IPS DF 19.7 (cell line): ENCODE data around the gene CACNB4.
A peak's percentile ranks its signal among the peaks of the same experiment; 100 is the strongest.

Source experiments
- DNase-seq: peaks from one replicate; pipeline ENCODE4 v3.0.0-alpha.2; 2013; ENCODE audit warnings: low read depth, low spot score

CACNB4 gene

DNA sequence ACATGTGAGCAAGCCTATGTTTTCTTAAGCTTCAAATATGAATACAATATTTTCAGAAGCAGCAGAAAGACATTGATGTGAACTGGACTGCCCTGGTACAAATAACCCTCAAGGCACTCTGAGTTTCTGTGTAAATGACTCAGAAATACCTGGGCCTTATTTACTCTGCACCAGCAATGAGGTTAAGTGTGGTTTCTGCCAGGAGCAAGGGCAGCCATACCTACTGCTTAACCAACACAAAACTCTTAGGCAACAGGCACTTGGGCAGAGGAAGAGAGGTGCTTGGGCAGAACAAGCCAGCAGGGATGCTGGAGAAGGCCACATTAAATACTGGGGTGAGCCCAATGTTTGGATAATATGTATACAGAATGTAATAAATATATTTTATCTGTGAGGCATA is 241.2 kb downstream of the CACNB4 start:
- no peak for DNase-seq

DNA sequence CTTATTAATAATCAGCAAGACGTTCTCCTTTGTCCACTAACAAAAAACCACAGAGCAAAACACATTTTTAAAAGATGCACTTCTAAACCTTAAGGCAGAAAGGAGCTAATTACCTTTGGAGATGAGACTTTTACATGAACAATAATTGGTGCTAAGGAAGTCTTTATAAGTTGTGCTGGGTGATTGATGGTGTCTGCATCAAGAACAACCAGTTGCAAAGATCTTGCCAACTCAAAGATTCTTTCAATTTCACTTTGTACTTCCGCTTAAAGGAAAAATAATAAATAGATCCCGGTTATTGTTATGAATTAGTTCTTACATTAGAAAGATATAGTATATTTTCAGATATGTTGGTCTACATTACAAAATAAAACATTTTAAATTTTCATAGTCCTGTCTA is 243.7 kb downstream of the CACNB4 start:
- DNase-seq: no peak

DNA sequence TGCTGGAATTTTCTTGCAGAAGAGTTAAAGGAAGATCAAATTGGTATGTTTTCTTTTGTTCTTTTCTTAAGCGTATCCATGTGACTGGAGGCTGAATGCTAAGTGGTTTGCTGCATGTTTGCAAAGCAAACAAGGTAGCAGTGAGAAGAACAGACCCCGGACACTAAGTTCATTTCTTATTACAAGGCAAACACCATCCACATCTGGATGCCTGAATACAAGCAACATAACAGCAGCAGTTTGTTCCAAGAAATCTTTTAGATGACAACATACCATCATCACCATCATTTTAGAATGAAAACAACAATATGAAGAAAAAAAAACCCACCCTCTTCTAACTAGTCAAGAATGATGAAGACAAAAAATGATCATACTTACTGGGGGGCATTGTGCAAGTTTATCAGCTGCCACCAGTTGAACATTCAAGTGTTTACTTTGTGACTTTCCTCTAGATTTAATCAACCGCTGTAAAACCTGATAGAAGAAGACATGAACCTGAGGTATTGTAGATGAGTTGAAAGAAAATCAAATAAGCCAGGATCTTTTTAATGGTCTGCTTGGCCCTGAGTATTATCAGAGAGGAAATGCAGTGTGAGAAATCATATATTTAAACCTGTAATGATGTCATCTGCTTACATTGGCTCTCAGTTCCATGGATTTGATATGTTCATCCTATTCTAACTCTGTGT is 245.6 kb downstream of the CACNB4 start:
- no peak for DNase-seq

DNA sequence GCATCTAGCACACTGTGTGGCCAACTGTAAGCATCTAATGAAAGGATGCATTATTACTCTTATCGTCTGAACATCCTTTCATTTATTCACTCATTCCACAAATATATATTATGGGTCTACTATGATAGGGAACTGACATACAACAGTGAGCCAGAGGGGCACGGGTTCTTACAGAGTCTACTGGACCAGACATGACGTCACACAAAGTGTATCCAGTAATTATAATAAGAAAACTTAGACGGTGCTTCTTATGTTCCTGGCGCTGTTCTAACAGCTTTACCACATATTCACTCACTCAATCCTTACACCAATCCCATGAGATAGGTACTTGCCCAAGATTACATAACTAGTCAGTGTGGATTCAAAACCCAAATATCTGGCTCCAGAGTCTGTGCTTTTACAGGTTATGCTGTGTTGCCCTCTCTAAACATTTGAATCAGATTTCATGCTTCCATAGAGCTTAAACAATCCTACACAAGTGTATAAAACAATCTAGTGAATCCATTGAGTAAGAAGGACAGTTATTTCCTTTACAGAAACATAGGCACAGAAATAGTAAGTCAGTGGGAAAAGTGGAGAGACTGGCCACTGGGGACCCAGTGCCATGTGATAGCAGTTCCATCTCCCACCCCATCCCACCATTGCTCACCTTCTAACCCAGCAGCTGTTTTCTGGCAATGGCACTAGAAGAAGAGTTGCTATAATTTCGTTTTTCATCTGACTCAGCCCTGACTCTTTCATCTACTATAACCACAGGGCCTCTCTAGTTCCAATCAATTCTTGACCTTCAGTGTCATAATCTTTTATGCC is 246.4 kb downstream of the CACNB4 start:
- DNase-seq: no peak

DNA sequence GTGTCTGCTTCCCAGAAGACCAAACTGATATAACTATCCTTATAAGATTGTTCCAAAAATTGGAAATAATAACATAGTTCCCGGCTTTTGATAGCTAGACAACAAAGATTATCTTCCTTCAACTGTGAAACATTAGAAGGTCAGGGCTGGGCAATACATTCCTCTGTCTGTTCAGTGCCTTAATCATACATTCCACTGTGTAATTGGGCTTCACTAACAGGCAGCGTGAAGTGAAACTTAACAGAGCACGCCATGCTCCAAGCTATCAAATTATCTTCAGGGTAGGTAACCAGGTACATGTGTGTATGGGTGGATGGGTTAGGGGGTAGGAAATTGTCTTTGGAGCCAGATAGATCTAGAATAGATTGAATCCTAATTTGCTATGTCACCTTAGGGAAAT is 247.1 kb downstream of the CACNB4 start:
- no peak for DNase-seq

DNA sequence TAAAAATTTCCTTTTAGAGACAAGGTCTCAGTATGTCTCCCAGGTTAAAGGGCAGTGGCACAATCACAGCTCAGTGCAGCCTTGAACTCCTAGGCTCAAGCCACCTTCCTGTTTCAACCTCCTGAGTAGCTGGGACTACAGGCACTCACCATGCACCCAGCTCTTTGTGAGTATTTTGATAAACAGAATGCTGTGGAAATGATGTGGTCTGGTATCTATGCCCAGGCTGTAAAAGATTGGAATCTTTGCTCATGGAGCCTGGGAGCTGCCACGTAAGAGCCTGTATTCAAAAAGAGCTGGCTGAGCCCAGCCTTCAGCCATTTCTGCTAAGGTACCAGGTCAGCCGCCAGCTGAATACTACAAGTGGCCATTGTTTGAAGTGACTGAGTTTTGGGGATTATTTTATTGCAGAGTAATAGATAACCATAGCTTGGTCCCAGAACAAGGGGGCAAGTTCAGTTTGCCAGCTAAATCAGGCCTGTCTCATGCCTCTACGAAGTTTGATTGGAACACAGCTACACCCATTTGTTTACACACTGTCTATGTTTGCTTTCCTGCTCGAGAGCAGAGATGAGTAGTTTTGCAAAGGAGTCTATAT is 249.3 kb downstream of the CACNB4 start:
- DNase-seq: no peak

DNA sequence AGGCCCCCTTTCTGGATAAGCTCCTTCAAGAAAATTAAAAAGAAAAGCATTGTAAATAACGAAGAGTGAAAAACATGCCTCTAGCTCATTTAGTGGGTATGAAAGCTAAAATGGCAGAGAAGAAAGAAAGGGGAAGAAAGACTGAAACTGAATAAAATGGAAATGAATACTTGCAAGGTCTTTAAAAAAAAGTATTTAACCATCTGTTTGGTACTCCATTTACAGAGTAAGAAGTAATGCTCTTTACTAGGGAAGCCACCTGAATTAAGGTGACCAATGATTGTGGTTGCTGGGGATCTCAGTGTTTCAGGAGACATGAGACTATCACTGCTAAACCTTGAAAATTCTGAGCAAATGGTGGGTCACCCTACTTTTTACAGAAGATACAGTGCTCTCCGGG is 253.0 kb downstream of the CACNB4 start:
- DNase-seq: no peak

DNA sequence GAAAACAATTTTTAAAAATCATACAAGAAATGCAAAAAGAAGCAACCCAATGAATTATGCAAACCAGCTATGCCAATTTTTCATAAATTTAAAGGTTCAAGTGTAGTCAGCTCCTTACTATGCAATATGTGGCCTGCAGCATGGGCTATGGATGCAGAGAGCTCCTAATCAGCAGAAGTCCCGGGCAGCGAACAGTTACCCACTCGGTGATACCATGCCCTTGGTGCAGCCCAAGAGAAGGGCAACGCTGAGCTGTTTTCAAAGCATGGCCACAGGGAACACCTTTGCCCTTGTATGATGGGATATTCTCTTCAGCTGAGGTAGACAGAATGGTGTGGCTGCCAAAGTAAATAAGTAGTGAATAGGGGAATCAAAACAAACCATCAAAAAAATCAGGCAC is 253.4 kb downstream of the CACNB4 start:
- DNase-seq: no peak

DNA sequence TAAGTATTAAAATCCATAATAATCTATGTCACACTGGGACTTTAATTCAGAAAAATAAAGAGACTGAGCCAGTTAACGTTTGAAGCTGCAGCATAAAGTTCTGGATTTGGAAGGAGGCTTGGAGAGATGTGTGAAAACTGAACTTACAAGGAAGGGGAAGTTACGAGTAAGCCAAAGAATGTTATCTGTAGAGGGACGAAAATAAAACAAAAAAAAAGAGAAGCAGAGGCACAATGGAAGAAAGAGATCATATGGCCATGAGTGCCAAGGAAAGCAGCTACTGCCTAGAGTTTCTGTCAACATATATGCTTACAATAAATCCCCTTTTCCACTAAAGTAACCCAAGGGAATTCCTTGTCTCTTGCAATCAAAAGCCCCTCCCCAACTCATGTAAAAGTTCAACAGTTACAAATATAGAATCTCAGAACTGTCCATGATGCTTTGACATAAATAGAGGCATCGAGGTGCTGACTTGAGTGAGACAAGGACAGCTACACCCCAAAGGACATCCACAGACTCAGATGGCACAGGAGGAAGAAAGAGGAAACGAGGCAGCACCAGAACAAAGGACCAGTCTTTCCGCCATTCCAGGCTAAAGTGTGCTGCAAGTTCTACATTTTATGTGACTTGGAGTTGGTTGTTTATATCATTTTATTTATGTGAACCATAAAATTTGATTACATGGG is 254.5 kb downstream of the CACNB4 start:
- no peak for DNase-seq

DNA sequence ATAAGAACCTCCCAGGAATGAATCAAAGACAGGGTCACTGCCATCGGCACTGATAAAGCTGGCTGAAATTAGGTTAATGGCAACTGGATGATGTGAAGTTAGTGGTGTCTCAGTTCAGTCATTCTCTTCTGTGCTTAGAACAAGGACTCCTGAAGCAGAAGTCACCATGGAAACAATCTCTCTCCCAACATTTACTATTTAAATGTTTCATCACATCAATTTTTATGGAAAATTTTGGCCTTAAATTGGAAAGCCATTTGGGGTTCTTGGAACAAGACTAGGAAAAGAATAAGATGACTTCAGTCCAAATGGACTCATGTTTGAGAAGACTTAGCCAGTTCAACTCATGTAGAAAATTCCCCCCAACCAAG is 255.2 kb downstream of the CACNB4 start:
- DNase-seq: no peak

DNA sequence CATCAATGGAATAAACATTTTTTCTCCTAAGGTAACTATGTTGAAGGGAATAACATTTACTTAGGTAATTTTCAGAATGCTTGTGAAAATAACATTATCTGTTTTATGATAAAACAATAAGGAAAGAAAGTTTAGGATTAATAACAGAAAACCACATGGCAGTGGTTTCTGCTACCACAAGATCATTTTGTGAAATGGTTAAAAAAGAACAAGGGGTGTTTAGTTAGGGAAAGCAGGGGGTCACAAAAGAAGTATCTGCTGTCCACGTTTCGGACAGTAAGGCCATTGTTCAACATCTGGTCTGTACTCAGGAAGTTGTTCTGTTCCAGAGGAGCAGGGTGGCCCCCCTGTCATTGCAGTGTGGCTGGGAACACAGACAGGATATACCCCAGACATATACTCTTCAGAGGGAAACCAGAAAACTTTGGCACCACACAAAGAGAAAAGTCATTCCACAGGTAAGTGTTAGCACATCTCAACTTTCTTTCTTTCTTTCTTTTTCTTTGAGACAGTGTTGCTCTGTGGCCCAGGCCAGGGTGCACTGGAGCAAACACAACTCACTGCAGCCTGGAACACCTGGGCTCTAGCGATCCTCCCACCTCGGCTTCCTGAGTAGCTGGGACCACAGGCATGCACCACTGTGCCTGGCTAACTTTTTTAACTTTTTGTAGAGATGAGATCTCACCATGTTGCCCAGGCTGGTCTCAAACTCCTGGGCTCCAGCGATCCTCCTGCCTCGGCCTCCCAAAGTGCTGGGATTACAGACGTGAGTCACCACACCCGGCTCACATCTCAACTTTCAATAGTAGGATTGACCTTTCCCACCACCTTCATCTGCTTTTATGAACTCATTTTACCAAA is 255.8 kb downstream of the CACNB4 start:
- DNase-seq: no peak

DNA sequence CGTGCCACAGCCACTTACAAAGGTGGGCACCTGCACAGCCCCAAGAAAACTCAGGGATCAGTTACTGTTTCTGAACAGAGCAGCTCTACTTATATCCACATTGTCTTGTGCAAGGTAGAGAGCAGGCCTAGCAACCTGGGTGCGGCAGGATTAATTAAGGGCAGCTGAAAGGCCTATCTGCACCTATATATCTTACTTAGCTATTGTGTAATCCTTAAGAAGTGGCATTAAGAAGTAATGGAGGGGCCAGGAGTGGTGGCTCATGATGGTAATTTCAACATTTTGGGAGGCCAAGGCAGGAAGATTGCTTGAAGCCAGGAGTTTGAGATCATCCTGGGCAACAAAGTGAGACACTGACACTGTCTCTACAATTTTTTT is 257.8 kb downstream of the CACNB4 start:
- DNase-seq: no peak

DNA sequence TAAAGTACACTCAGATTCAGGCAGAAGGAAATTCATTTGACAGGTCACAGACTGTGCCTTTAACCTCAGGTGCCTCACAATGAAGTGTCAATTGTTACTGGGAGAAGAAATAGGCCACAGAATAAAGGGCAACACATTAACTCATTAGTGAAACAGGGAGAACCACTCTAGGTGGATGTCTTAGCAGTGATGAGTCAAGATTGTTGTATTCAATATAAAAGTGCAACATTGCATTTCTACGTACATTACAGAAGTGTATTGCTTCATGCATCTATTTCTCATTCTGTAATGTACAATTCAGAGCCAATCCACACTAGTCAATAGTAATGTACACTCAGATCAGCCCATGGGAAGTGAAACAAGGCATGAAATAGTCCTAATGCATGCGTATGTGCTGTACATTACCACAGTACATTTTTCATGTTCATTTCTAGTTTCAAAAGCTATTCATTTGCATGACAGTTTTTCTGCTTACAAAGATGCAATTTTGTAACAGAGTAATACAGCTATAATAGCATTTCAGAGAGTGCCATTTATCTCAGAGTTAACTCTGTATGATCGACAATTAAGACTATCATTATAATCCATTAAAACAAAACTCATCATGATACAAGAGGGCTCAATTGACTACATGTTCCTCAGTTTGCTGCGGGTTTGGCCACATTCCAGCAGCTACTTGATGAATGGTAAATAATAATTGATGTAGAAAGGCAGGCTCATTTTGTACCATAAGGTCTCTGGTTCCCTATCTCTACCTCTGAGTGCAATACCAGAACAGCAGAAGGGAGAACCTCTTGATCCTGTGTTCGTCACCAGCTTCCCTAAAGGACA is 258.4 kb downstream of the CACNB4 start:
- no peak for DNase-seq

DNA sequence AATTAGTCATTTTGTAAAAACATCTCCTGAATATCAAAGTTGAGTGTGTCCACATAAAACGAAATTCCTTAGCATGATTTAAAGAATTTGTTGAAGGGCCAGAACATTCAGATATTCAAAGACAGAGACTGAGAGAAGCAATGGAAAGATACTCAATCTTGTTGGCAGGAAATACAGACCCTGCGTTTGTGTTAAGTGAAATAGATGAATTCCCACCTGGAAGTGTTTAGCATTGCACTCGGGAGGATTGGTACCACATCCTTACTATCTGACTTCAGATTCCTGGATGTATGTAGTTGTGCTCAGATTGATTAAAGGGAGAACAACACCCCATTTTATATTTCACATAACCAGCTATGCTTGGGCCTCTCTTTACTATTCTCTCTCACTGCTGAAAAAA is 260.9 kb downstream of the CACNB4 start:
- DNase-seq: no peak

DNA sequence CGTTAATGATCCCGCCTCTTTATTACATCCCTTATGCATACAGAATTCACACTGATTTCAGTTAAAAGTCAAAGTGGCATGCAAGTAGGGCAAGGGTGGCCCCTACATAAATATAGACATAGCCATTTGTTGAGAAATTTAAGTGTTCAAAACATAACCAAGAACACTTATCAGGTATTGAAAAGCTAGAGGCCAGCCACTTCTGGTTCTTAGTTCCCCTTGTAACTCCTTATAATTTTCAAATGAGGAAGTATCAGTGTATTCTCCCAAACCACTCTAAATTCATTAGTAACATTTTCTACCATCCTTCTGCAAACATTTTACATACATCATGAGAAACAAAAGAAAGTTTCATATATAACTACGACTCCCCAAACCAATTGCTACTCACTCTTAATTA is 264.9 kb downstream of the CACNB4 start:
- no peak for DNase-seq

DNA sequence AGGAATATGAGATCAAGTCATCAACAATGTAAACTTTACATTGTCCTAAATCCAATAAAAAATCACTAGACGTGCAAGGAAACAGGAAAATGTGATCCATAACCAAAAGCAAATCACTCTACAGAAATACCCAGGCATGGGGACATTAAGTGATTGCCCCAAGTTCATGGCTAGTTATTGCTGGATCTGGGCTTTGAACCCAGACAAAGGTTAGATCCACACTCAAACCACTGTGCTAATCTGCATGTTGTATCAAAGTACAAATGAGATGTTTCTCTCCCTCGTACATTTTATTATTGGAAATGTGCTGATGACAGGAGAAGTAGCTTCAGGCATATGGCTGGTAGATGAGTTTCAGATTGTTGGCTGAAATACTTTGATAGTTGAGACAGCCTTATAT is 267.9 kb downstream of the CACNB4 start:
- DNase-seq: no peak

DNA sequence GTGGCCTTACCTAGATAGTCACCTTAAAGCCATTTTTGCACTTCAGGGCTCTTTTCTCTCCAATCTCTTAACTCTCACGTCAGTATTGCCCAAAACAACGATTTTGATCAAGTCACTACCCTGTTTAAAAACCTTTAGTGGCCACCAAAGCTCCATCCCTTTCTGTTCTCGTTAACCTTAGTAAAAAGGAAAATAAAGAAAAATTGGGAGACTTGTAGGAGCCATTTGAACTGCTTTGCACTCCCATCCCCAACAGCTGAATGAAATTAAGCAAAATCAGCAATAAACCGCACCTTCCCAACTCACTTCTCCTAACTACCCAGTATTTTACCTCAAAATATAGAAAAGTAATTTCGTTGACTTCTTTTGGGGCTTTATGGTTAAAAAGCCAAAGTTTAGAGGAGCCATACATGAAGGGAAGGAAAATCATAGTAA is 269.9 kb downstream of the CACNB4 start:
- DNase-seq: no peak

DNA sequence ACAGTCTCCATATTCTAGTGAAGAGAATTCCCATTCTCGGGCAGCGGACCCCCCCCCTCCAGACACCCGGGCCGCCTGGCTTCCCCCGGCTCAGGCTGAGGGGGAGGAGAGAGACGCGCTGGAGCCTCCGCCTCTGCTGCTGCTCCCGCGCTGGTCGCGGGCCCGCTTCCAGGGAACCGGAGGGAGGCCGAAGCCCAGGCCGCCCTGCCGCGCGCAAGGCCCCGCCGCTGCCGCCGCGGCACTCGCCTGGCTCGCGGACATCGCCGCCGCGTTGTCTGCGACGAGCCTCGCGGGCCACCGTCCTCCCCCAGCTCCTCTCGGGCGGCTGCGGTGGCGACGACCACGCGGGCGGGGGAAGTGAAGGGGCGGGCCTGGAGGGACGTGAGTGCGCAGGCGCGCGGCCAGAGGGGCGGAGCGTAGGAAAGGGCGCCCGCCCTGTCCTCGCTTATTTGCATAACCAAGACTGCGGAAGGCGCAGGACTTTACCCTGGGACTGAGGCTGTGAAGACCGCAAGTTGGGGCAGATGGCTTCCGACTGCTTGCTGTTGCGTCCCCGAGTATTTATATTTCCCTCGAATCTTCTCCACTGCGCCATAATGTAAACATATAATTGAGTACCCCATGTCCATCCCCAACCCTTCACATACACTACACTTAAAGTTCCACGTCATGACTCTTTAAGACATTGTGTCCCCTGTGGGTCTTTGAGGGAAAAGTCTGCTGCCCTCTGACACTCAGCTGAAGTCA is 270.5 kb downstream of the CACNB4 start, which contains the start of gene ARL5A:
Gene ARL5A, minus strand, starts transcription at position 279 of the 747 bp plus-strand sequence. Its CDS starts 245 bp downstream, at position 34.
- DNase-seq: peak; percentile 75

DNA sequence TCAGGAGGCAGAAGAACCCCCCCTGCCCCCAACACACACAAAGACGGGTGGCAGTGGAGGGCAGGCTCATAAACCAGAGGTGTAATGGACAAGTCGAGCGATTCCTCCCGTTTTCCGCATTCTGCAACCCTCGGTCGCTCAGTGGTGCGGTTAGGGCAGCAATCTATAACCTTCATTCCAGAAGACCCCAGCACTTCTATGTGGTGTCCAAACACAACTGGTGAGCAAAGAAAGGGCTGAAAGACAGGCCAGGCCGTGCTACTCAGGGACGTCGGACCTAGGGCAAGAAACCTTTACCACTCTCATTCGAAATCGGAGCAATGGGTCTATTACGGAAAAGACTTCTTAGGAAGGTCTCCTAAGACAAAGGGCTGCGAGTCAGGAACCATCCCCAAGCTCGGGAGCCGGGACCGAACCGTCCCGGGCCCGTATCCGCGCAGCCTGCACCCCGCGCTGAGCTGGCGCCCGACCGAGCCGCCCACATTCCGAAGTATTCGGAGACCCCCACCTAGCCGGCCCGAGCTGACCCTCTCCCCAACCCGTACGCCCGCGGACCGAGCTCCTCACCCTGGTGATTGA is 271.2 kb downstream of the CACNB4 start:
- no peak for DNase-seq
